ENCODE measurements around the gene SPDYA. TPM values are rescaled to one million over a fixed set of nuclear protein-coding genes. Genes with fewer than 3 reads are reported as not detected.

SPDYA gene
- total RNA-seq, 1 donor from 2014 or later = 1.3 TPM

DNA sequence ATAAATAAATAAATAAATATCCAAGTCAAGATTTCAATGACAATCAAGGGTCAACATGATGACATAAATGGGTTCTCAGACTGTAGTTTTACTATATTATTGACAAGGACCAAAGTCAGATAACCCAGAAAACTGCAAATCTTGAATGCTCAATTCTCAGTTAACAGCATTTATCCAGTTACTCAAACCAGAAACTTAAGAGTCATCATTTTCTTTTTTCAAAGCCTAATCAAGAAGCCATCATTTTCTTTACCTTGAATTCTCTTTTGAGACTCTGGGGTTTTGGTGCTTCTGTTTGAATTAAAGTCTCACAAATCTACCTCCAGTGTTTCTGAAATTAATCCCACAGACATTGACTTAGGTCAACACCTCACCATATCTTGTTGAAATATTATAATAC is 45.3 kb downstream of the SPDYA start:
- Mint-ChIP-seq H3K36me3 (ENCODE audit: low read depth, unreplicated experiment) (no peaks in the 10 kb centered on the region), H3K9me3 (ENCODE audit: unreplicated experiment) (no peaks in the 10 kb centered on the region), H3K4me1 (ENCODE audit: low read depth, unreplicated experiment) (no peaks in the 10 kb centered on the region), H3K27me3 (ENCODE audit: low read depth, unreplicated experiment) (no peaks in the 10 kb centered on the region), H3K4me3 (ENCODE audit: unreplicated experiment) (no peak overlapping the region), H3K27ac (ENCODE audit: unreplicated experiment) (no peak overlapping the region)
- FAIRE-seq = no peak
- Histone ChIP-seq H3K9ac (ENCODE audit: low read length) (no peak overlapping the region), H2AFZ (ENCODE audit: low read depth, low read length) (no peak overlapping the region), H3K4me1 (ENCODE audit: insufficient read depth, low read length) (no peaks in the 10 kb centered on the region), H3K9me3 (ENCODE audit: insufficient read depth, low read depth, low read length) (no peaks in the 10 kb centered on the region), H3K79me2 (ENCODE audit: insufficient read depth, low read length) (no peaks in the 10 kb centered on the region), H3K36me3 (ENCODE audit: insufficient read depth, low read length) (peaks cover 4% of the 10 kb centered on the region), H3K4me2 (ENCODE audit: low read length) (no peak overlapping the region), H3K27me3 (ENCODE audit: insufficient read depth, low read length) (no peaks in the 10 kb centered on the region), H3K27ac (ENCODE audit: low read depth, low read length) (no peak overlapping the region), H4K20me1 (ENCODE audit: insufficient read depth, low read length) (no peaks in the 10 kb centered on the region), H3K4me3 (ENCODE audit: insufficient read depth, low read depth, low read length) (no peak overlapping the region)
- DNase-seq (ENCODE audit: low read depth) = no peak
- TF ChIP-seq CTCF (IDR thresholded peaks at IDR 0.05; ENCODE audit: insufficient read depth, low read depth, low read length) (no peak), EZH2 (IDR thresholded peaks at IDR 0.05; ENCODE audit: insufficient read depth, low read length) (no peak)

DNA sequence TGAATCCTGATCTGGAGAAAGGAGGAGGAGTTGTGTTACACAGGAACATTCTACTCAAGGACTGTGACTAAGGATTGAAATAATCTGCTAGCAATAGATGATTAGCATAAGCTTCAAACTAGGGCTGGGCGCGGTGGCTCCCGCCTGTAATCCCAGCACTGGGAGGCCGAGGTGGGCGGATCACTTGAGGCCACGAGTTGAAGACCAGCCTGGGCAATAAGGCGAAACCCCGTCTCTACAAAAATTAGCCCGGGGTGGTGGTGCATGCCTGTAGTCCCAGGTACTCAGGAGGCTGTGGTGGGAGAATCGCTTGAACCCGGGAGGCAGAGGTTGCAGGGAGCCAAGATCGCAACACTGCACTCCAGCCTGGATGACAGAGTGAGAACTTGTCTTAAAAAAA is 58.0 kb downstream of the SPDYA start:
- Histone ChIP-seq H3K27ac (ENCODE audit: low read depth, low read length) (no peak overlapping the region), H3K4me1 (ENCODE audit: insufficient read depth, low read length) (peaks cover 9% of the 10 kb centered on the region), H3K4me2 (ENCODE audit: low read length) (peak overlapping the region; percentile 87), H4K20me1 (ENCODE audit: insufficient read depth, low read length) (peaks cover 6% of the 10 kb centered on the region), H3K79me2 (ENCODE audit: insufficient read depth, low read length) (peaks cover 41% of the 10 kb centered on the region), H3K27me3 (ENCODE audit: insufficient read depth, low read length) (no peaks in the 10 kb centered on the region), H3K9me3 (ENCODE audit: insufficient read depth, low read depth, low read length) (no peaks in the 10 kb centered on the region), H3K4me3 (ENCODE audit: insufficient read depth, low read depth, low read length) (peak overlapping the region; percentile 95), H2AFZ (ENCODE audit: low read depth, low read length) (no peak overlapping the region), H3K9ac (ENCODE audit: low read length) (no peak overlapping the region), H3K36me3 (ENCODE audit: insufficient read depth, low read length) (no peaks in the 10 kb centered on the region)
- peak overlapping the region; percentile 7 for H3K27ac Mint-ChIP-seq (ENCODE audit: unreplicated experiment)
- TF ChIP-seq EZH2 (IDR thresholded peaks at IDR 0.05; ENCODE audit: insufficient read depth, low read length) = no peak
- TF ChIP-seq CTCF (IDR thresholded peaks at IDR 0.05; ENCODE audit: insufficient read depth, low read depth, low read length) = no peak
- H3K27me3 Mint-ChIP-seq (ENCODE audit: low read depth, unreplicated experiment) = peaks cover 3% of the 10 kb centered on the region
- FAIRE-seq (no peak), DNase-seq (ENCODE audit: low read depth) (no peak)
- H3K4me3 Mint-ChIP-seq (ENCODE audit: unreplicated experiment) = peak overlapping the region; percentile 100
- H3K4me1 Mint-ChIP-seq (ENCODE audit: low read depth, unreplicated experiment) = peaks cover 8% of the 10 kb centered on the region
- H3K9me3 Mint-ChIP-seq (ENCODE audit: unreplicated experiment) = no peaks in the 10 kb centered on the region
- no peaks in the 10 kb centered on the region for H3K36me3 Mint-ChIP-seq (ENCODE audit: low read depth, unreplicated experiment)

DNA sequence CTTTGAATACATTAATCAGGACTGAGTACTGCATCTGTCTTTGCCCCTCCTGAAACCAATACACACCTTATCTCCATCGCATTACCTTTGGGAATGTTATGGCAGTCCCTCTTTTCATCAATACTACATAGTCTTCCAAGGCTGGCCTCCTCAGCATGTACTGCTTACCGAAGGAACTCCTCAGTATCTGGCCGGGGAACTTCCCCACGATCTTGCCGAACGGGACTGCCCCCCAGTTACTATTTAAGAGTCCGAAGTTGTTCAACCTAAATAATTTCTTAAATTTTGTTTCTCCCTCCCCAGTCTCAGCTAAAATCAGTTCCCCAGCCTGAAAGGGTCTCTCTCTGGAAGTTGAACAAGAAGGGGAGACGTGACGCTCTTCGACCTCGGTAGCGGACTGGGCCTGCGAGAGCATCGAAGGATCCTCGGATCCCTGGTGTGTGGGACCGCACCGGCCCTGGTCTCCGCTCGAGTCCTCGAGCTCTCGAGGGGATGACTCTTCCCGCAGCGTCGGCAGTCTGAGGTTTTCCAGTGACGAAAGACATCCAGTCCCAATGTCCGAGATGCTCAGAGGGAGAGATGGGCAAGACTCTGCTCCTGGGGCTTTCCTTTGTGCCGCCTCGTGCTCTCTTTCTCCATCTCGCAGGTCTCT is 59.0 kb downstream of the SPDYA start:
- H3K4me3 ChIP-seq (ENCODE audit: insufficient read depth, low read depth, low read length) = peak overlapping the region; percentile 95
- H3K27ac Mint-ChIP-seq (ENCODE audit: unreplicated experiment) = peak overlapping the region; percentile 98
- peak overlapping the region; percentile 100 for H3K4me3 Mint-ChIP-seq (ENCODE audit: unreplicated experiment)
- H2AFZ ChIP-seq (ENCODE audit: low read depth, low read length) = peak overlapping the region; percentile 89
- DNase-seq (ENCODE audit: low read depth) (no peak), FAIRE-seq (no peak)
- H3K36me3 Mint-ChIP-seq (ENCODE audit: low read depth, unreplicated experiment) = no peaks in the 10 kb centered on the region
- H3K4me2 ChIP-seq (ENCODE audit: low read length) = peak overlapping the region; percentile 87
- no peaks in the 10 kb centered on the region for H3K9me3 ChIP-seq (ENCODE audit: insufficient read depth, low read depth, low read length)
- peak overlapping the region; percentile 82 for H3K27ac ChIP-seq (ENCODE audit: low read depth, low read length)
- peaks cover 9% of the 10 kb centered on the region for H3K4me1 ChIP-seq (ENCODE audit: insufficient read depth, low read length)
- peaks cover 39% of the 10 kb centered on the region for H3K79me2 ChIP-seq (ENCODE audit: insufficient read depth, low read length)
- H3K9me3 Mint-ChIP-seq (ENCODE audit: unreplicated experiment) = no peaks in the 10 kb centered on the region
- peaks cover 6% of the 10 kb centered on the region for H4K20me1 ChIP-seq (ENCODE audit: insufficient read depth, low read length)
- H3K4me1 Mint-ChIP-seq (ENCODE audit: low read depth, unreplicated experiment) = peaks cover 8% of the 10 kb centered on the region
- no peak for TF ChIP-seq EZH2 (IDR thresholded peaks at IDR 0.05; ENCODE audit: insufficient read depth, low read length)
- no peak for TF ChIP-seq CTCF (IDR thresholded peaks at IDR 0.05; ENCODE audit: insufficient read depth, low read depth, low read length)
- H3K9ac ChIP-seq (ENCODE audit: low read length) = peak overlapping the region; percentile 94
- peaks cover 5% of the 10 kb centered on the region for H3K27me3 Mint-ChIP-seq (ENCODE audit: low read depth, unreplicated experiment)
- no peaks in the 10 kb centered on the region for H3K27me3 ChIP-seq (ENCODE audit: insufficient read depth, low read length)
- H3K36me3 ChIP-seq (ENCODE audit: insufficient read depth, low read length) = no peaks in the 10 kb centered on the region

Measured in astrocyte (in vitro differentiated cells and primary cell).